ENCODE measurements around the gene SMYD3. TPM values are rescaled to one million over a fixed set of nuclear protein-coding genes. Genes with fewer than 3 reads are reported as not detected.

SMYD3 gene
- total RNA-seq, 1 donor from 2014 or later = 5.6 TPM

DNA sequence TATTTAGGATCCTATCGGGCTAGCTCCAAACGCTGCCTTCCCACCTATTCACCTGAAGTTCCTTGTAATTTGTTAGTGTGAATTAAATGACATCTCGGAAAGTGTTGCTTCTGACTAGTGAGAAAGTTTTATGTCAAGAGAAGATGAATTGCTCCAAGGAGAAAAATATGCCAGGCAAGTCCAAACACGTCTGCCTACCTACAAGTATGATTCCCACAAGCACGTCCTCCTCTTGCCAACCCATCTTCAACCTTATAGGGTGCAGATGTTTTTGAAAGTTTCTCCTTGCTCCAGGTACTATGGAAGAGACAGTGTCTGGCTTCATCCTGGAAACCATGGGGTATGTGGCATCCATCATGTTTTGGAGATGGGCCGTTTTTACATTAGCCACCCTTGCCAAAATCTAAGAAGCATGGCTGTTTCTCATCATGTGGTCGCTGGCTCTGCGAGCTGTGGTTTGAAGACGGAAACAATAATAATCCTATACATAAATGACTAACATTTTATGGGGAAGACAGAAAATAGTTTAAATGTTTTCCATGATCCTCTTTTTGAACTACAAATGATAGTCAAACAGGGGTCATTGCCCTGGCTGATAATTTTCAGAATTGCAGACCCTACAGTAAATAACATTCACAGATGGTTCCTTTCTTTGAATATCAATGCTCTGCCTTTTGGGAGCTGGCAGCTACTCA, 505.8 kb downstream of the SMYD3 start:
- DNase-seq (ENCODE audit: low spot score) = no peak
- intact Hi-C loops (cut with DNase I) = no loop called here

GRCh38 chr1:246000638-246001015, 506.5 kb downstream of the SMYD3 start:
- intact Hi-C loops (cut with DNase I) = no loop called here
- no peak for DNase-seq (ENCODE audit: low spot score)

- intact Hi-C loops (cut with DNase I) = loop anchor here (5.0 kb wide), 1 partner anchor 398 kb away; no protein-coding TSS in a partner anchor
- no peak for DNase-seq (ENCODE audit: low spot score)
Observed at GRCh38 chr1:245999697-246000637, 507.1 kb downstream of the SMYD3 start.

GRCh38 chr1:245997471-245998258, 509.4 kb downstream of the SMYD3 start:
- DNase-seq (ENCODE audit: low spot score) = no peak
- intact Hi-C loops (cut with DNase I) = loop anchor here (2.0 to 5.0 kb wide), 2 partner anchors 121 to 395 kb away; no protein-coding TSS in a partner anchor

GRCh38 chr1:245996811-245997210, 510.3 kb downstream of the SMYD3 start:
- intact Hi-C loops (cut with DNase I) = loop anchor here (2.0 to 5.0 kb wide), 2 partner anchors 120 to 395 kb away; no protein-coding TSS in a partner anchor
- no peak for DNase-seq (ENCODE audit: low spot score)

DNA sequence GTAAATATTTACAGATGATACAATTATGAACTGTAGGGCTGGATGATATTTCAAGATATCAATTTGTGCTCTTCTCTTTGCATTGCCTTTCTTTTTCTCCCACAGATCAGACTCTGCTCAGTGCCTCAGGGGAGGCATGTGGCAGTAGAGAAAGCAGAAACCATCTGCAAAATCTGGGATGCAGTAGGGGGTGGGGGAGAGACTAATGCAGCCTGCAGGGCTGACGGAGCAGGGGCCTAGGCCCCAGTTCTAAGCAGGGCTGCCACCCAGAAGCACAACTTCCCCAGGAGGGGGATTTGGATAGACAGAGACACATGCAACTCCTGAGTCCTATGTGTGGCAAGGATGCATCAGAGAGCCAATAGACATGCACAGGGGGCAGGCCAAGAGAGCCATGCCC, 511.6 kb downstream of the SMYD3 start:
- no peak for DNase-seq (ENCODE audit: low spot score)
- intact Hi-C loops (cut with DNase I) = loop anchor here (5.0 kb wide), 1 partner anchor 393 kb away; no protein-coding TSS in a partner anchor

- intact Hi-C loops (cut with DNase I) = no loop called here
- no peak for DNase-seq (ENCODE audit: low spot score)
Observed at GRCh38 chr1:245991266-245991665, 515.8 kb downstream of the SMYD3 start.

DNA sequence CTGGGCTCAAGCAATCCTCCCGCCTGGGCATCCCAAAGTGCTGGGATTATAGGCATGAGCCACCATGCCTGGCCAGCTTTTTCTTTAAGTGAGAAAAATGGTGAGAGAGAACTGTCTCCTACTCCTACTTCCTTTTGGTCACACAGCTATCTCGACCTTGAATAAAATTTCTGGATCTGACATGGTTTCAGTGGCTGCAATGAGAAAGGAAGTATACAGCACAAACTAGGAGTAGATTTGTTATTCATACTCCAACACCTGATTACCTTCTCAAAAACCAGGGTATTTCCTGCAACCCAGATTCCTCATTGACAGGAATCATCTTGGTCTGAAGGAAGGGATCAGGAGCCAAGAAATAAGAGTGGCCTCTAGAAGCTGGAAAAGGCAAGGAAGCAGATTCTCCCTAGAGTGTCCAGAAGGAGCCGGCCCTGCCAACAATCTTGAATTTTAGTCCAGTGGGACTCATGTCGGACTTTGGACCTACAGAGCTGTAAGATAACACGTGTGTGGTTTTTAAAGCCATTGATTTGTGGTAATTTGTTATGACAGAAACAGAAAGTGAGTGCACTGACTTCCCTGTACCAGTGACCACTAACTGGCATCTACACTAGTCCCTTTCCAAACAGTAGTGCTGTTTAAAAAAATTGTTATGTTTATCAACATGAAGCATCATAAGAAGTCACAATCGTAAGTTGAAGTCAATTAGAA, 516.6 kb downstream of the SMYD3 start:
- intact Hi-C loops (cut with DNase I) = no loop called here
- no peak for DNase-seq (ENCODE audit: low spot score)

- DNase-seq (ENCODE audit: low spot score) = no peak
- intact Hi-C loops (cut with DNase I) = no loop called here
Observed at GRCh38 chr1:245988393-245989078, 518.5 kb downstream of the SMYD3 start.

DNA sequence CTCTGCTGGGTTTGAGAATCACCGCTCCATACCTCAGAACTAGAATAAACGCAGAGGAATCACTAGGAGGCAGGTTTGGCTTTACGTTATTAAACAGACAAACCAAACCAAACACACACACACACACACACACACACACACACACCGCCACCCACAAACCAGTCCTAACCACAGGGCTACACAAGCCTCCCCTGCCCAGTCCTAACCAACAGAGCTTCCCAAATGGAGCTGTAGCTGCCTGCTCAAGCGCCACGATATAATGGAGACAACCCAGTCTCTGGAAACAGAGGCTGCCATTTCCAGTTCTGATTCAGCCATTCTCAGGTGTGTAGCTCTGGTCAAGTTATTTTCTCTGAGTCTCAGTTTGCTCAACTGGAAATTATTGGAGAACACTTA, 519.1 kb downstream of the SMYD3 start:
- DNase-seq (ENCODE audit: low spot score) = no peak
- intact Hi-C loops (cut with DNase I) = no loop called here

GRCh38 chr1:245987577-245987976, 519.5 kb downstream of the SMYD3 start:
- DNase-seq (ENCODE audit: low spot score) = no peak
- intact Hi-C loops (cut with DNase I) = no loop called here

DNA sequence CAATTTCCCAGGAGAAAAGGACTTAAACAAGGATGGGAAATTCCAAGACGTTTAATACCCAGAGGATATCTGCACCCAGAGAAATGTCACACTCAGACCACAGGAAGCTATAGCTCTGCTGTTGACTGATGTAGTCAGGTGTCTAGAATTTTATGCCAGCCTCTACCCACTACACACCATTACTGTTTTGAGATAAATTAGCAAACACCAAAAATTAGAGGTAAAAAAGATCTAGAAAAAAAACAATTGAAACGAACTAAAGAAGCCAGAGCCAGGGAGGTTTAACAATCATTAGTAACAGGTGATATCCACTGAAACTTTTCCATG, 519.9 kb downstream of the SMYD3 start:
- intact Hi-C loops (cut with DNase I) = no loop called here
- DNase-seq (ENCODE audit: low spot score) = no peak

- intact Hi-C loops (cut with DNase I) = no loop called here
- no peak for DNase-seq (ENCODE audit: low spot score)
Observed at GRCh38 chr1:245986404-245987218, 520.5 kb downstream of the SMYD3 start.

DNA sequence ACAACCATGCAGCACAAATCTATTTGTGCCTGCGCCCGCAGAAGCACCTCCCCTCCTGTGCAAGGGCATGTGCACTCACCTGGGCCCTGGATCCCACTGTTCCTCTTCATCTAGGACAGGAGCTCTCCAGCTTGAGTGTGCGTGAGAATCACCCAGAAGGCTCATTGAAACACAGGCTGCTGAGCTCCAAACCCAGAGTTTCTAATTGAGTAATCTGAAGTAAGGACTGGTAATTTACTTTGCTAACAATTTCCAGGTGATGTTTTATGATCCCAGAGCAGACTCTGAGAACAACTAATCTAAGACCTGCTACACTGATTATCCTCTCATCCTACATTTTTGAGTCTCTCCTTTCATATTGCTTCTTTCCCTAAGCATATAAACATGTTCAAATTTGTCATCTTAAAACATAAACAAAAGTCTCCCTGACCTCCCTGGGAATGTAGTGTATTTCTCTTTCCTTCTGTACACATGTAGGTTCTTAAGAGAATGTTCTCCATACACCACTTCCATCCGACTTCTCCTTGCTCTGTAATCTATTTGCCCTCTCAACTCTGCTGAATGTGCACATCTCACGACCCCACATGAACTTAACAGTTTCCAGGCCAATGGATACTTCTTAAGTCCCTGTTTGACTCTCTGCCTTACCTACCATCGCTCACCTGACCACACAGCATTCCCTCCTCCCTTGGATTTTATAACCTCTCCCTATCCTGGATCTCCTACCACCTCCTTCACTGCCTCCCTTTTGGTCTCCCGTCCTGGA, 522.5 kb downstream of the SMYD3 start:
- intact Hi-C loops (cut with DNase I) = no loop called here
- DNase-seq (ENCODE audit: low spot score) = no peak

DNA sequence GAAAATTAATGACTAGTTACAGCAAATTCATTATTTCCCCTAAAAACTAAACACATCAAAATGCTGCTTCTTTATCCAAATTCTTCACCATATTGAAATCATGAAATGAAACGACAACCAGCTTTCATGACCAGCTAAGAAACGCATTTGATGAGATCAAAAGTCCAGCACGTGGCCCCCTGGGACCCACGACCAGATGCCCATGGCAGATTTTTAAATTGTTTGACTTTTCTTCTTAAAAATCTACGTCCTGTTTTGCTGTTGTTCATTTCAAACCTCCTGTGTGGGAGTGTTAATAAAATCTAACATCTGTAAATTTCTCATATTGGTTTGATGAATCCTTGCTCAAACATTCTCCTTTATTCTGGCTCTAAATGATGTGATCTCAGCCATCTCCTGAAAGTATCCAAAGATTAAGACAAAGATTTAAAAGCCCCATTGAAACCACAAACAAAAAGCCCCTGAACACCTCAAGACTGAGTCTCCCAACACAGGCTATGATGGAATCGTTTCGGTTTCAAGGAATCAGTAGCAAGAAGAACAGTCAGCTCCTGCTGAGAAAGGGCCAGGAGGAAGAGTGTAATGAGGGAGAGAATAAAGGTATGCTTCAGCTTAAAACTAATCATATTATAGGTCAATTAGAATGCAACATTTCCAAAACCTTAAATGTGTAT, 523.6 kb downstream of the SMYD3 start:
- intact Hi-C loops (cut with DNase I) = no loop called here
- no peak for DNase-seq (ENCODE audit: low spot score)

- no peak for DNase-seq (ENCODE audit: low spot score)
- intact Hi-C loops (cut with DNase I) = no loop called here
Observed at GRCh38 chr1:245979589-245979988, 527.5 kb downstream of the SMYD3 start.

- no peak for DNase-seq (ENCODE audit: low spot score)
- intact Hi-C loops (cut with DNase I) = no loop called here
Observed at GRCh38 chr1:245978915-245979314, 528.2 kb downstream of the SMYD3 start.

All from cardiac septum (tissue), 1 donor.